OCI-LY1 (cell line): ENCODE measurements around the gene CMTM5.
"Not testable (repeated sequence)": the region's sequence is repeated elsewhere in the genome, so short reads cannot be mapped to it uniquely, and the experiment has no call there.

Source experiments
- H2AFZ ChIP-seq: fragments of 200-600 bp; sonication (generic), shearing (Covaris generic); 2 replicates; pipeline ENCODE4 v1.6.0; 2014; ENCODE audit warnings: antibody characterized with exemption, mild to moderate bottlenecking, low read length
- H3F3A ChIP-seq: fragments of 200-600 bp; sonication (generic), shearing (Covaris generic); 2 replicates; pipeline ENCODE4 v1.6.0; 2014; ENCODE audit warnings: mild to moderate bottlenecking, antibody characterized with exemption, low read length, moderate library complexity; ENCODE audit not compliant: insufficient read depth
- H3K27ac ChIP-seq: fragments of 200-600 bp; sonication (generic); 2 replicates; pipeline ENCODE4 v1.5.1; 2014; ENCODE audit warnings: low read length, mixed run types, mild to moderate bottlenecking, low read depth; ENCODE audit not compliant: poor library complexity, severe bottlenecking
- H3K27me3 ChIP-seq: fragments of 200-600 bp; sonication (generic); 2 replicates; pipeline ENCODE4 v1.6.0; 2014; ENCODE audit warnings: antibody characterized with exemption, mild to moderate bottlenecking, low read length, moderate library complexity; ENCODE audit not compliant: insufficient read depth
- H3K36me3 ChIP-seq: fragments of 200-600 bp; sonication (generic); 2 replicates; pipeline ENCODE4 v1.6.1; 2014; ENCODE audit warnings: mild to moderate bottlenecking, antibody characterized with exemption, low read length, moderate library complexity, mixed read lengths; ENCODE audit not compliant: insufficient read depth
- H3K4me1 ChIP-seq: fragments of 200-600 bp; sonication (generic); 2 replicates; pipeline ENCODE4 v1.5.1; 2014; ENCODE audit warnings: mild to moderate bottlenecking, low read length, moderate library complexity; ENCODE audit not compliant: insufficient read depth, severe bottlenecking
- H3K4me2 ChIP-seq: fragments of 200-600 bp; sonication (generic), shearing (Covaris generic); 2 replicates; pipeline ENCODE4 v1.6.1; 2014; ENCODE audit warnings: low read length
- H3K4me3 ChIP-seq: fragments of 200-600 bp; sonication (generic); 2 replicates; pipeline ENCODE4 v1.5.1; 2014; ENCODE audit warnings: low read length, low read depth, mild to moderate bottlenecking, mixed read lengths; ENCODE audit not compliant: poor library complexity, severe bottlenecking
- H3K79me2 ChIP-seq: fragments of 200-600 bp; shearing (Covaris generic); 2 replicates; pipeline ENCODE4 v1.6.1; 2016; ENCODE audit warnings: mixed run types, low read length, mixed read lengths; ENCODE audit not compliant: insufficient read depth
- H3K9ac ChIP-seq: fragments of 200-600 bp; sonication (generic), shearing (Covaris generic); 2 replicates; pipeline ENCODE4 v1.6.1; 2014; ENCODE audit warnings: mild to moderate bottlenecking, low read length, mixed read lengths
- H3K9me2 ChIP-seq: fragments of 200-600 bp; sonication (generic), shearing (Covaris generic); 2 replicates; pipeline ENCODE4 v1.6.1; 2014; ENCODE audit warnings: low read depth, mild to moderate bottlenecking, low read length, mixed read lengths
- H3K9me3 ChIP-seq: fragments of 200-600 bp; shearing (Covaris generic); 2 replicates; pipeline ENCODE4 v1.6.1; 2014; ENCODE audit warnings: low read length, mixed read lengths
- H4K20me1 ChIP-seq: fragments of 200-600 bp; sonication (generic), shearing (Covaris generic); 2 replicates; pipeline ENCODE4 v1.6.0; 2016; ENCODE audit warnings: mild to moderate bottlenecking, low read length; ENCODE audit not compliant: insufficient read depth
- EZH2 ChIP-seq: fragments of 200-600 bp; sonication (generic), shearing (Covaris generic); IDR thresholded peaks from 2 replicates; pipeline ENCODE4 v1.8.0; 2017; ENCODE audit warnings: borderline replicate concordance, mixed run types, mild to moderate bottlenecking, antibody characterized with exemption, low read length, moderate library complexity, mixed read lengths
- TF ChIP-seq, protein P1 (sequence below): fragments of 200-600 bp; sonication (generic), shearing (Covaris generic); IDR thresholded peaks from 2 replicates; pipeline ENCODE4 v1.5.1; 2017; ENCODE audit warnings: mild to moderate bottlenecking, antibody characterized with exemption, low read length, moderate library complexity, mixed read lengths

CMTM5 gene

DNA sequence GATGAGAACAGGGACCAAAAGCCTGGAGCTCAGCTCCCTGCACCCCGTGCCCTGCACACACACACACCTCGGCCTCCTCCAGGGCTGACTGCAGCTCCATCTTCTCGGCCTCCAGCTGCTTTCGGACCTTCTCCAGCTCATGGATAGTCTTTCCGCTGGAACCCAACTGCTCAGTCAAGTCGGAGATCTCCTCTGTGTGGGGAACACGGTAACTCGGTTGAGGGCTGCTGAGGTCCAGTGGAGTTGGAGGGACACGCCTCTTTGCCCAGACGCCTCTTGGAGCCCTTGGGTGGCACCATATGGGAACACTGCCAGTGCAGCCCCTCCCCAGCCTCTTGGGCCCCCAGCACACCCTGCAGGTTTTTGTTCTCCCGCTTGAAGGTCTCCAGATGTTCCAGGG, 40.0 kb downstream of the CMTM5 start:
- H3K27me3 ChIP-seq: peaks cover 2% of the 10 kb centered on the region; the same call in 1 of the 2 replicates
- H2AFZ ChIP-seq: no peak overlapping the region
- no peak overlapping the region for H3K4me2 ChIP-seq
- no peak overlapping the region for H3K4me3 ChIP-seq
- H3F3A ChIP-seq: no peaks in the 10 kb centered on the region
- TF ChIP-seq, protein P1, sequence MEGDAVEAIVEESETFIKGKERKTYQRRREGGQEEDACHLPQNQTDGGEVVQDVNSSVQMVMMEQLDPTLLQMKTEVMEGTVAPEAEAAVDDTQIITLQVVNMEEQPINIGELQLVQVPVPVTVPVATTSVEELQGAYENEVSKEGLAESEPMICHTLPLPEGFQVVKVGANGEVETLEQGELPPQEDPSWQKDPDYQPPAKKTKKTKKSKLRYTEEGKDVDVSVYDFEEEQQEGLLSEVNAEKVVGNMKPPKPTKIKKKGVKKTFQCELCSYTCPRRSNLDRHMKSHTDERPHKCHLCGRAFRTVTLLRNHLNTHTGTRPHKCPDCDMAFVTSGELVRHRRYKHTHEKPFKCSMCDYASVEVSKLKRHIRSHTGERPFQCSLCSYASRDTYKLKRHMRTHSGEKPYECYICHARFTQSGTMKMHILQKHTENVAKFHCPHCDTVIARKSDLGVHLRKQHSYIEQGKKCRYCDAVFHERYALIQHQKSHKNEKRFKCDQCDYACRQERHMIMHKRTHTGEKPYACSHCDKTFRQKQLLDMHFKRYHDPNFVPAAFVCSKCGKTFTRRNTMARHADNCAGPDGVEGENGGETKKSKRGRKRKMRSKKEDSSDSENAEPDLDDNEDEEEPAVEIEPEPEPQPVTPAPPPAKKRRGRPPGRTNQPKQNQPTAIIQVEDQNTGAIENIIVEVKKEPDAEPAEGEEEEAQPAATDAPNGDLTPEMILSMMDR: no peak
- TF ChIP-seq EZH2: no peak
- H3K9ac ChIP-seq: no peak overlapping the region
- H3K27ac ChIP-seq: no peak overlapping the region
- H3K4me1 ChIP-seq: no peaks in the 10 kb centered on the region
- H3K9me2 ChIP-seq: no peaks in the 10 kb centered on the region
- H3K9me3 ChIP-seq: no peaks in the 10 kb centered on the region
- no peaks in the 10 kb centered on the region for H3K36me3 ChIP-seq
- H4K20me1 ChIP-seq: no peaks in the 10 kb centered on the region
- H3K79me2 ChIP-seq: no peaks in the 10 kb centered on the region

DNA sequence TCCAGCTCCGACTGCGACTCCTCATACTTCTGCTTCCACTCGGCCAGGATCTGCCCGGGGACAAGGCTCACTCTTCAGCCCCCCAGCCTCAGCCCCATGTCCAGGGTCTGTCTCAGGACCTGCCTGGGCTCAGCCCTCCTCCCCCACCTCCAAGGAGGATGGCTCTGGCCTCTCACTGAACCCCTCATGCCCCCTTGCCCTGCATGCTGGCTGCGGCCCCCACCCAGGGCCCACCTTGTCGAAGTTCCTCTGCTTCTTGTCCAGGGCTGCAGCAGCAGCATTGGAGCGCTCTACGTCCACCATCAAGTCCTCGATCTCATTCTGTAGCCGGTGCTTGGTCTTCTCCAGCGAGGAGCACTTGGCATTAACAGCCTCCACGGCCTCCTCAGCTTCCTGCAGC, 40.4 kb downstream of the CMTM5 start:
- H3K9ac ChIP-seq, H3K4me1 ChIP-seq, H3K27me3 ChIP-seq, H3K9me3 ChIP-seq, H3K4me2 ChIP-seq, H3K27ac ChIP-seq, H2AFZ ChIP-seq, H3K4me3 ChIP-seq, H3K79me2 ChIP-seq, H3K36me3 ChIP-seq, H3K9me2 ChIP-seq, H4K20me1 ChIP-seq, H3F3A ChIP-seq: not testable (repeated sequence)

DNA sequence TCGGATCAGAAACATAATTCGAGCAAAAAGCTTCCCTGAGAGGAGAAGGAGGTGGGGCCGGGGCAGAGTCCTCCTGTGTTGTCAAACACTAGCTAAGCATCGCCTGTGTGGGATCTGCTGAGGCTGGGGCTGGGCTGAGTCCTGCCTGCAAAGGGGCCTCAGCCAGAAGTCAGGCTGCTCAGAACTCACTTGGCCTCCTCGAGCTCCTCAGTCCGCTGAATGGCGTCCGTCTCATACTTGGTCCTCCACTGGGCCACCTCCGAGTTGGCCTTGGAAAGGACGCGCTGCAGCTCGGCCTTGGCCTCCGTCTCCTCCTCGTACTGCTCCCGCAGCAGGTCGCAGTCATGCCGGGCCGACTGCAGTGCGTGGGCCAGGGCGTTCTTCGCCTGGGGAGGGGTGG, 41.2 kb downstream of the CMTM5 start:
- Histone ChIP-seq H3K4me3 (no peak overlapping the region), H3K4me2 (no peak overlapping the region), H3K4me1 (no peaks in the 10 kb centered on the region), H3K27ac (no peak overlapping the region), H3K36me3 (no peaks in the 10 kb centered on the region), H3K9ac (no peak overlapping the region), H4K20me1 (no peaks in the 10 kb centered on the region), H2AFZ (no peak overlapping the region), H3K9me2 (no peaks in the 10 kb centered on the region), H3F3A (no peaks in the 10 kb centered on the region), H3K79me2 (no peaks in the 10 kb centered on the region), H3K9me3 (no peaks in the 10 kb centered on the region), H3K27me3 (no peaks in the 10 kb centered on the region)
- TF ChIP-seq, protein P1: no peak
- TF ChIP-seq EZH2: no peak

DNA sequence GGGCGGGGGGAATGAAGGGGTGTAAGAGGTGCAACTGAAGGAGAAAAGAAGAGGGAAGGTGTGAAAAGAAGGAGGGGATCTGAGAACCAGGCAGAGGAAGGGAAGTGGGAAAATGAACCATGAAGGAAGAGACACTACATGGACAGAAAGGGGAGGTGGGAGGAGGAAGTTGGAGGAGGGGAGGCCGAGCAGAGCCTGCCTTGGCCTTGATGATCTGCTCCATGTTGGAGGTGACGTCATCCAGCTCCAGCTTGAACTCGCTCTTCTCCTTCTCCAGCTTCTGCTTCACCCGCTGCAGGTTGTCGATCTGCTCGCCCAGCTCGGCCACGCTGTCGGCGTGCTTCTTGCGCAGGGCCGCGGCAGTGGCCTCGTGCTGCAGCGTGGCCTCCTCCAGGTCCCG, 42.8 kb downstream of the CMTM5 start:
- H3K9ac ChIP-seq, H3K4me3 ChIP-seq, H3K4me2 ChIP-seq, H3F3A ChIP-seq, H3K36me3 ChIP-seq, H3K79me2 ChIP-seq, H4K20me1 ChIP-seq, H2AFZ ChIP-seq, H3K27me3 ChIP-seq, H3K4me1 ChIP-seq, H3K27ac ChIP-seq, H3K9me3 ChIP-seq, H3K9me2 ChIP-seq: not testable (repeated sequence)
